ENCODE data around the gene TMEFF2.

DNA sequence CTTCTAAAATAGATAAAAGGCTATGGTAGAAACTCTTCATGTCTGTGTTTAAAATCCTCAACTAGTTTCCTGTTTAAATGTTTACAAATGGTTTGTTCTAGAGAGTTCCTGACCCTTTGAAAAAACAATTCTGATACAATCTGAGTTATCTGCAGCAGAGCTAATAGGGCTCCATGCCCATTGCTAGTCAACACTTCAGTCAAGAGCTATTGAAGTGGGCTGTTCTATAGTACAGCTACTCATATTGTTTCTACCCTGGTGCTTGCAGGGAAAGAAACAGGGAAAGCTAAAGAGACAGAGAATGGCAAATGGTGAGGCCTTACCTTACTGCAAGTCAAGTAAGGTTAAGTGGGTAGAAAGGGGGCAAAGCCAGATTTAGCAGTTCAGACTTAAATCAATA lies 235.5 kb downstream of the TMEFF2 start:
- TF ChIP-seq, protein P1, sequence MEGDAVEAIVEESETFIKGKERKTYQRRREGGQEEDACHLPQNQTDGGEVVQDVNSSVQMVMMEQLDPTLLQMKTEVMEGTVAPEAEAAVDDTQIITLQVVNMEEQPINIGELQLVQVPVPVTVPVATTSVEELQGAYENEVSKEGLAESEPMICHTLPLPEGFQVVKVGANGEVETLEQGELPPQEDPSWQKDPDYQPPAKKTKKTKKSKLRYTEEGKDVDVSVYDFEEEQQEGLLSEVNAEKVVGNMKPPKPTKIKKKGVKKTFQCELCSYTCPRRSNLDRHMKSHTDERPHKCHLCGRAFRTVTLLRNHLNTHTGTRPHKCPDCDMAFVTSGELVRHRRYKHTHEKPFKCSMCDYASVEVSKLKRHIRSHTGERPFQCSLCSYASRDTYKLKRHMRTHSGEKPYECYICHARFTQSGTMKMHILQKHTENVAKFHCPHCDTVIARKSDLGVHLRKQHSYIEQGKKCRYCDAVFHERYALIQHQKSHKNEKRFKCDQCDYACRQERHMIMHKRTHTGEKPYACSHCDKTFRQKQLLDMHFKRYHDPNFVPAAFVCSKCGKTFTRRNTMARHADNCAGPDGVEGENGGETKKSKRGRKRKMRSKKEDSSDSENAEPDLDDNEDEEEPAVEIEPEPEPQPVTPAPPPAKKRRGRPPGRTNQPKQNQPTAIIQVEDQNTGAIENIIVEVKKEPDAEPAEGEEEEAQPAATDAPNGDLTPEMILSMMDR (conservative IDR thresholded peaks at IDR 0.05; ENCODE audit: low read depth in 2 of 2) = no peak
- TF ChIP-seq CREB1 (CRISPR knock-in tag; IDR thresholded peaks at IDR 0.05; ENCODE audit: low read depth) (no peak), ZNF114 (CRISPR knock-in tag; IDR thresholded peaks at IDR 0.05) (no peak), NANOG (IDR thresholded peaks at IDR 0.05; ENCODE audit: borderline replicate concordance) (no peak)
- TF ChIP-seq, protein P2, sequence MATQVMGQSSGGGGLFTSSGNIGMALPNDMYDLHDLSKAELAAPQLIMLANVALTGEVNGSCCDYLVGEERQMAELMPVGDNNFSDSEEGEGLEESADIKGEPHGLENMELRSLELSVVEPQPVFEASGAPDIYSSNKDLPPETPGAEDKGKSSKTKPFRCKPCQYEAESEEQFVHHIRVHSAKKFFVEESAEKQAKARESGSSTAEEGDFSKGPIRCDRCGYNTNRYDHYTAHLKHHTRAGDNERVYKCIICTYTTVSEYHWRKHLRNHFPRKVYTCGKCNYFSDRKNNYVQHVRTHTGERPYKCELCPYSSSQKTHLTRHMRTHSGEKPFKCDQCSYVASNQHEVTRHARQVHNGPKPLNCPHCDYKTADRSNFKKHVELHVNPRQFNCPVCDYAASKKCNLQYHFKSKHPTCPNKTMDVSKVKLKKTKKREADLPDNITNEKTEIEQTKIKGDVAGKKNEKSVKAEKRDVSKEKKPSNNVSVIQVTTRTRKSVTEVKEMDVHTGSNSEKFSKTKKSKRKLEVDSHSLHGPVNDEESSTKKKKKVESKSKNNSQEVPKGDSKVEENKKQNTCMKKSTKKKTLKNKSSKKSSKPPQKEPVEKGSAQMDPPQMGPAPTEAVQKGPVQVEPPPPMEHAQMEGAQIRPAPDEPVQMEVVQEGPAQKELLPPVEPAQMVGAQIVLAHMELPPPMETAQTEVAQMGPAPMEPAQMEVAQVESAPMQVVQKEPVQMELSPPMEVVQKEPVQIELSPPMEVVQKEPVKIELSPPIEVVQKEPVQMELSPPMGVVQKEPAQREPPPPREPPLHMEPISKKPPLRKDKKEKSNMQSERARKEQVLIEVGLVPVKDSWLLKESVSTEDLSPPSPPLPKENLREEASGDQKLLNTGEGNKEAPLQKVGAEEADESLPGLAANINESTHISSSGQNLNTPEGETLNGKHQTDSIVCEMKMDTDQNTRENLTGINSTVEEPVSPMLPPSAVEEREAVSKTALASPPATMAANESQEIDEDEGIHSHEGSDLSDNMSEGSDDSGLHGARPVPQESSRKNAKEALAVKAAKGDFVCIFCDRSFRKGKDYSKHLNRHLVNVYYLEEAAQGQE (IDR thresholded peaks at IDR 0.05; ENCODE audit: unreplicated experiment) = no peak
